HepG2 (cell line): ENCODE data around the gene UCK2. TPM values are rescaled to one million over a fixed set of nuclear protein-coding genes. Genes with fewer than 3 reads are reported as not detected.

Source experiments
- ETV5 ChIP-seq: IDR thresholded peaks from 2 replicates; pipeline ENCODE4 v1.6.1; 2018; ENCODE audit warnings: missing biosample characterization, missing genetic modification reagents, inconsistent platforms, borderline replicate concordance
- GFI1 ChIP-seq: sonication (generic); formaldehyde crosslinking; IDR thresholded peaks from 2 replicates; pipeline ENCODE4 v1.5.0; 2020; ENCODE audit warnings: missing genetic modification reagents, mild to moderate bottlenecking, borderline replicate concordance
- HNF1B ChIP-seq: sonication (generic); formaldehyde crosslinking; IDR thresholded peaks from 2 replicates; pipeline ENCODE4 v1.5.1; 2020; ENCODE audit warnings: mild to moderate bottlenecking, moderate library complexity, missing genetic modification reagents
- HNRNPH1 ChIP-seq: fragments of 200-400 bp; formaldehyde crosslinking; optimal IDR thresholded peaks from 2 replicates; pipeline ENCODE3; 2017; ENCODE audit warnings: mild to moderate bottlenecking, low read depth, low read length
- MAX ChIP-seq: IDR thresholded peaks from 2 replicates; pipeline ENCODE4 v1.6.1; 2012; ENCODE audit warnings: inconsistent platforms
- NFYC ChIP-seq: IDR thresholded peaks from 2 replicates; pipeline ENCODE4 v1.6.1; 2016; ENCODE audit warnings: missing genetic modification reagents, missing compliant biosample characterization
- NR0B2 ChIP-seq: sonication (generic); formaldehyde crosslinking; IDR thresholded peaks from 2 replicates; pipeline ENCODE4 v1.4.0; 2020; ENCODE audit warnings: mild to moderate bottlenecking, missing genetic modification reagents
- NR2C2 ChIP-seq: sonication (generic); formaldehyde crosslinking; IDR thresholded peaks from 2 replicates; pipeline ENCODE4 v1.4.0; 2020; ENCODE audit warnings: missing genetic modification reagents, mild to moderate bottlenecking, moderate library complexity, borderline replicate concordance
- PTBP1 ChIP-seq: fragments of 200-400 bp; formaldehyde crosslinking; IDR thresholded peaks from 2 replicates; pipeline ENCODE4 v1.6.1; 2018; ENCODE audit warnings: low read length, low read depth; ENCODE audit not compliant: poor library complexity, severe bottlenecking
- RBM39 ChIP-seq: fragments of 200-400 bp; formaldehyde crosslinking; IDR thresholded peaks from one replicate; pipeline ENCODE4 v1.6.1; 2018; ENCODE audit warnings: antibody characterized with exemption, mild to moderate bottlenecking, low read depth, low read length; ENCODE audit not compliant: poor library complexity, severe bottlenecking
- SP2 ChIP-seq: sonication (generic); formaldehyde crosslinking; IDR thresholded peaks from 2 replicates; pipeline ENCODE4 v1.5.1; 2020; ENCODE audit warnings: mild to moderate bottlenecking, missing genetic modification reagents
- UBTF ChIP-seq: sonication (generic); formaldehyde crosslinking; IDR thresholded peaks from 2 replicates; pipeline ENCODE4 v1.4.0; 2020; ENCODE audit warnings: mild to moderate bottlenecking, missing genetic modification reagents
- XRCC5 ChIP-seq: fragments of 200-400 bp; formaldehyde crosslinking; optimal IDR thresholded peaks from 2 replicates; pipeline ENCODE3; 2017; ENCODE audit warnings: mild to moderate bottlenecking, low read length
- ZBTB8A ChIP-seq: sonication (generic); formaldehyde crosslinking; IDR thresholded peaks from 2 replicates; pipeline ENCODE4 v1.4.0; 2020; ENCODE audit warnings: mild to moderate bottlenecking, low read depth, missing genetic modification reagents, borderline replicate concordance
- ZNF17 ChIP-seq: sonication (generic); formaldehyde crosslinking; IDR thresholded peaks from 2 replicates; pipeline ENCODE4 v1.5.0; 2020; ENCODE audit warnings: mild to moderate bottlenecking, missing genetic modification reagents
- ZNF234 ChIP-seq: sonication (generic); formaldehyde crosslinking; conservative IDR thresholded peaks from 2 replicates; pipeline ENCODE4 v1.5.1; 2020; ENCODE audit warnings: mild to moderate bottlenecking, missing genetic modification reagents
- ZNF264 ChIP-seq: sonication (generic); formaldehyde crosslinking; IDR thresholded peaks from 2 replicates; pipeline ENCODE4 v1.4.0; 2020; ENCODE audit warnings: missing genetic modification reagents
- ZNF337 ChIP-seq: sonication (generic); formaldehyde crosslinking; IDR thresholded peaks from 2 replicates; pipeline ENCODE4 v1.5.1; 2020; ENCODE audit warnings: missing genetic modification reagents, low read depth, mild to moderate bottlenecking, borderline replicate concordance
- ZNF510 ChIP-seq: sonication (generic); formaldehyde crosslinking; IDR thresholded peaks from 2 replicates; pipeline ENCODE4 v1.4.0; 2020; ENCODE audit warnings: low read depth, mild to moderate bottlenecking, missing genetic modification reagents
- ZNF605 ChIP-seq: sonication (generic); formaldehyde crosslinking; IDR thresholded peaks from 2 replicates; pipeline ENCODE4 v1.8.0; 2022; ENCODE audit warnings: mild to moderate bottlenecking, missing genetic modification reagents
- ZNF839 ChIP-seq: sonication (generic); formaldehyde crosslinking; IDR thresholded peaks from 2 replicates; pipeline ENCODE4 v1.4.0; 2020; ENCODE audit warnings: missing genetic modification reagents, mild to moderate bottlenecking, borderline replicate concordance
- polyA plus RNA-seq, 8 experiments: library from polyadenylated mRNA; depleted of rRNA in 3 of 8; stranded (reverse) in 7 of 8; unstranded in 1 of 8; fragments of >200 nt; fragmentation: Illumina TruSeq in 4 of 8; extraction: Trizol in 4 of 8; gene quantifications; 2 replicates each; pipeline versions ENCODE4 v1.2.1 to v1.2.3, GENCODE V29; 2011 to 2016; ENCODE audit warnings: low read depth in 4 of 8, missing spikeins in 1 of 8, mixed read lengths in 1 of 8; ENCODE audit not compliant: insufficient read depth in 1 of 8
- total RNA-seq, 5 experiments: library from RNA; depleted of rRNA; stranded (reverse); fragments of >200 nt; fragmentation: Illumina TruSeq; extraction: Trizol; gene quantifications; 2 replicates each; pipeline ENCODE4 v1.2.3, GENCODE V29; 2016; ENCODE audit warnings: low read depth in 1 of 5
- TF ChIP-seq, protein P1 (sequence below): IDR thresholded peaks from 2 replicates; pipeline ENCODE4 v1.6.1; 2016; ENCODE audit warnings: low read depth, borderline replicate concordance
- TF ChIP-seq, protein P2 (sequence below): IDR thresholded peaks from 2 replicates; pipeline ENCODE4 v1.6.1; 2016; ENCODE audit warnings: missing compliant biosample characterization, missing genetic modification reagents, borderline replicate concordance

The UCK2 gene
- total and polyA plus RNA-seq, 2 of the 13 experiments (the other 11 are each of a cell fraction or from before 2014, with no cell fraction given): 64.3 to 78.0 TPM

GRCh38 chr1:165827268-165828102 lies at the start of gene UCK2 (continued):
- TF ChIP-seq NFYC (CRISPR knock-in tag): peak; percentile 63
- no peak for TF ChIP-seq ZNF605 (CRISPR knock-in tag)
- TF ChIP-seq HNRNPH1: no peak
- no peak for TF ChIP-seq ZNF510 (CRISPR knock-in tag)
- TF ChIP-seq ZNF839 (CRISPR knock-in tag): no peak
- TF ChIP-seq XRCC5: no peak
- TF ChIP-seq HNF1B (CRISPR knock-in tag): no peak
- TF ChIP-seq RBM39: peak; percentile 82
- TF ChIP-seq ZNF264 (CRISPR knock-in tag): no peak
- no peak for TF ChIP-seq ZNF17
- TF ChIP-seq UBTF (CRISPR knock-in tag): peak; percentile 92; the same call in 1 of the 2 replicates
- peak; percentile 77 for TF ChIP-seq NR2C2 (CRISPR knock-in tag)
- peak; percentile 84 for TF ChIP-seq MAX
- TF ChIP-seq, protein P1, sequence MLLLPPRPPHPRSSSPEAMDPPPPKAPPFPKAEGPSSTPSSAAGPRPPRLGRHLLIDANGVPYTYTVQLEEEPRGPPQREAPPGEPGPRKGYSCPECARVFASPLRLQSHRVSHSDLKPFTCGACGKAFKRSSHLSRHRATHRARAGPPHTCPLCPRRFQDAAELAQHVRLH (CRISPR knock-in tag): 0 out of 2 replicates have a peak, but pooled peaks have one; percentile 19
- TF ChIP-seq ETV5 (CRISPR knock-in tag): peak; percentile 40; the same call in 1 of the 2 replicates
- TF ChIP-seq, protein P2, sequence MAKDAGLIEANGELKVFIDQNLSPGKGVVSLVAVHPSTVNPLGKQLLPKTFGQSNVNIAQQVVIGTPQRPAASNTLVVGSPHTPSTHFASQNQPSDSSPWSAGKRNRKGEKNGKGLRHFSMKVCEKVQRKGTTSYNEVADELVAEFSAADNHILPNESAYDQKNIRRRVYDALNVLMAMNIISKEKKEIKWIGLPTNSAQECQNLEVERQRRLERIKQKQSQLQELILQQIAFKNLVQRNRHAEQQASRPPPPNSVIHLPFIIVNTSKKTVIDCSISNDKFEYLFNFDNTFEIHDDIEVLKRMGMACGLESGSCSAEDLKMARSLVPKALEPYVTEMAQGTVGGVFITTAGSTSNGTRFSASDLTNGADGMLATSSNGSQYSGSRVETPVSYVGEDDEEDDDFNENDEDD: no peak; the same call in 1 of the 2 replicates
- TF ChIP-seq NR0B2 (CRISPR knock-in tag): peak; percentile 61
- TF ChIP-seq ZNF234 (CRISPR knock-in tag): no peak
- TF ChIP-seq ZBTB8A (CRISPR knock-in tag): no peak
- no peak for TF ChIP-seq PTBP1
- peak; percentile 4; the same call in 1 of the 2 replicates for TF ChIP-seq SP2 (CRISPR knock-in tag)
- TF ChIP-seq ZNF337 (CRISPR knock-in tag): peak; percentile 77; the same call in 1 of the 2 replicates
- TF ChIP-seq GFI1 (CRISPR knock-in tag): peak; percentile 44; the same call in 1 of the 2 replicates
